Astrocyte (in vitro differentiated cells and primary cell): ENCODE data around the gene ARHGAP12. TPM values are rescaled to one million over a fixed set of nuclear protein-coding genes. Genes with fewer than 3 reads are reported as not detected.

Experiments
- DNase-seq: peaks from one replicate; pipeline ENCODE4 v3.0.0-alpha.2; 2010; ENCODE audit warnings: low read depth
- FAIRE-seq: peaks from 2 replicates; lab custom pipeline; 2011; peaks lifted over from hg19 to GRCh38; lab: Jason Lieb, UNC
- H2AFZ ChIP-seq: 2 replicates; pipeline ENCODE4 v1.6.0; 2012; ENCODE audit warnings: low read depth, low read length, inconsistent platforms
- H3K27ac ChIP-seq: 2 replicates; pipeline ENCODE4 v1.5.1; 2011; ENCODE audit warnings: low read depth, low read length, inconsistent platforms
- H3K27me3 ChIP-seq: 2 replicates; pipeline ENCODE4 v1.6.0; 2011; ENCODE audit warnings: low read length, inconsistent platforms; ENCODE audit not compliant: insufficient read depth
- H3K36me3 ChIP-seq: 2 replicates; pipeline ENCODE4 v1.5.1; 2011; ENCODE audit warnings: low read length, inconsistent platforms; ENCODE audit not compliant: insufficient read depth
- H3K4me1 ChIP-seq: 2 replicates; pipeline ENCODE4 v1.5.1; 2011; ENCODE audit warnings: low read length, inconsistent platforms; ENCODE audit not compliant: insufficient read depth
- H3K4me2 ChIP-seq: 2 replicates; pipeline ENCODE4 v1.6.0; 2012; ENCODE audit warnings: low read length, inconsistent platforms
- H3K4me3 ChIP-seq: 2 replicates; pipeline ENCODE4 v1.5.1; 2011; ENCODE audit warnings: low read depth, mild to moderate bottlenecking, low read length, inconsistent platforms; ENCODE audit not compliant: insufficient read depth
- H3K79me2 ChIP-seq: 2 replicates; pipeline ENCODE4 v1.6.0; 2012; ENCODE audit warnings: mild to moderate bottlenecking, low read length, inconsistent platforms; ENCODE audit not compliant: insufficient read depth
- H3K9ac ChIP-seq: 2 replicates; pipeline ENCODE4 v1.6.0; 2012; ENCODE audit warnings: mild to moderate bottlenecking, low read length, inconsistent platforms
- H3K9me3 ChIP-seq: 2 replicates; pipeline ENCODE4 v1.5.1; 2012; ENCODE audit warnings: low read depth, mild to moderate bottlenecking, low read length, inconsistent platforms; ENCODE audit not compliant: insufficient read depth
- H4K20me1 ChIP-seq: 2 replicates; pipeline ENCODE4 v1.6.0; 2012; ENCODE audit warnings: low read length, inconsistent platforms; ENCODE audit not compliant: insufficient read depth
- H3K27ac Mint-ChIP-seq: one replicate; pipeline ENCODE4 v1.8.0; 2021; ENCODE audit warnings: mild to moderate bottlenecking, mixed read lengths; ENCODE audit not compliant: unreplicated experiment
- H3K27me3 Mint-ChIP-seq: one replicate; pipeline ENCODE4 v1.8.0; 2021; ENCODE audit warnings: low read depth, mixed read lengths; ENCODE audit not compliant: unreplicated experiment
- H3K36me3 Mint-ChIP-seq: one replicate; pipeline ENCODE4 v1.8.0; 2021; ENCODE audit warnings: low read depth, mixed read lengths; ENCODE audit not compliant: unreplicated experiment
- H3K4me1 Mint-ChIP-seq: one replicate; pipeline ENCODE4 v1.8.0; 2021; ENCODE audit warnings: low read depth, mixed read lengths; ENCODE audit not compliant: unreplicated experiment
- H3K4me3 Mint-ChIP-seq: one replicate; pipeline ENCODE4 v1.8.0; 2021; ENCODE audit warnings: mild to moderate bottlenecking, moderate library complexity, mixed read lengths; ENCODE audit not compliant: unreplicated experiment
- H3K9me3 Mint-ChIP-seq: one replicate; pipeline ENCODE4 v1.8.0; 2021; ENCODE audit warnings: mild to moderate bottlenecking, mixed read lengths; ENCODE audit not compliant: unreplicated experiment
- EZH2 ChIP-seq: IDR thresholded peaks from 2 replicates; pipeline ENCODE4 v1.6.1; 2012; ENCODE audit warnings: mild to moderate bottlenecking, low read length, inconsistent platforms; ENCODE audit not compliant: insufficient read depth
- total RNA-seq: library from RNA; stranded (reverse); gene quantifications from 2 replicates; pipeline ENCODE4 v1.2.1, GENCODE V29; 2021
- TF ChIP-seq, protein P1 (sequence below): IDR thresholded peaks from 2 replicates; pipeline ENCODE4 v1.5.1; 2011; ENCODE audit warnings: low read depth, mild to moderate bottlenecking, inconsistent platforms, low read length, moderate library complexity; ENCODE audit not compliant: insufficient read depth

ARHGAP12 gene
- total RNA-seq, 1 donor from 2014 or later, result 24.9 TPM

- no peak overlapping the region for H2AFZ ChIP-seq
- peak overlapping the region; percentile 88 for H3K27ac ChIP-seq
- DNase-seq, result peak; percentile 94
- H3K9me3 ChIP-seq, result no peaks in the 10 kb centered on the region
- H4K20me1 ChIP-seq, result no peaks in the 10 kb centered on the region
- H3K79me2 ChIP-seq, result no peaks in the 10 kb centered on the region
- peak; percentile 63 for FAIRE-seq
- peak overlapping the region; percentile 53 for H3K9ac ChIP-seq
- no peaks in the 10 kb centered on the region for H3K27me3 ChIP-seq
- H3K4me3 ChIP-seq, result peak overlapping the region; percentile 28
- H3K9me3 Mint-ChIP-seq, result no peaks in the 10 kb centered on the region
- H3K4me1 ChIP-seq, result peaks cover 30% of the 10 kb centered on the region
- H3K4me3 Mint-ChIP-seq, result peak overlapping the region; percentile 57
- peaks cover 33% of the 10 kb centered on the region for H3K4me1 Mint-ChIP-seq
- H3K4me2 ChIP-seq, result peak overlapping the region; percentile 79
- H3K27ac Mint-ChIP-seq, result peak overlapping the region; percentile 97
- no peaks in the 10 kb centered on the region for H3K36me3 Mint-ChIP-seq
- no peak for TF ChIP-seq EZH2
- TF ChIP-seq, protein P1, sequence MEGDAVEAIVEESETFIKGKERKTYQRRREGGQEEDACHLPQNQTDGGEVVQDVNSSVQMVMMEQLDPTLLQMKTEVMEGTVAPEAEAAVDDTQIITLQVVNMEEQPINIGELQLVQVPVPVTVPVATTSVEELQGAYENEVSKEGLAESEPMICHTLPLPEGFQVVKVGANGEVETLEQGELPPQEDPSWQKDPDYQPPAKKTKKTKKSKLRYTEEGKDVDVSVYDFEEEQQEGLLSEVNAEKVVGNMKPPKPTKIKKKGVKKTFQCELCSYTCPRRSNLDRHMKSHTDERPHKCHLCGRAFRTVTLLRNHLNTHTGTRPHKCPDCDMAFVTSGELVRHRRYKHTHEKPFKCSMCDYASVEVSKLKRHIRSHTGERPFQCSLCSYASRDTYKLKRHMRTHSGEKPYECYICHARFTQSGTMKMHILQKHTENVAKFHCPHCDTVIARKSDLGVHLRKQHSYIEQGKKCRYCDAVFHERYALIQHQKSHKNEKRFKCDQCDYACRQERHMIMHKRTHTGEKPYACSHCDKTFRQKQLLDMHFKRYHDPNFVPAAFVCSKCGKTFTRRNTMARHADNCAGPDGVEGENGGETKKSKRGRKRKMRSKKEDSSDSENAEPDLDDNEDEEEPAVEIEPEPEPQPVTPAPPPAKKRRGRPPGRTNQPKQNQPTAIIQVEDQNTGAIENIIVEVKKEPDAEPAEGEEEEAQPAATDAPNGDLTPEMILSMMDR, result no peak
- no peaks in the 10 kb centered on the region for H3K27me3 Mint-ChIP-seq
- no peaks in the 10 kb centered on the region for H3K36me3 ChIP-seq
Observed at GRCh38 chr10:31940839-31941653, 12.4 kb upstream of the ARHGAP12 start.

DNA sequence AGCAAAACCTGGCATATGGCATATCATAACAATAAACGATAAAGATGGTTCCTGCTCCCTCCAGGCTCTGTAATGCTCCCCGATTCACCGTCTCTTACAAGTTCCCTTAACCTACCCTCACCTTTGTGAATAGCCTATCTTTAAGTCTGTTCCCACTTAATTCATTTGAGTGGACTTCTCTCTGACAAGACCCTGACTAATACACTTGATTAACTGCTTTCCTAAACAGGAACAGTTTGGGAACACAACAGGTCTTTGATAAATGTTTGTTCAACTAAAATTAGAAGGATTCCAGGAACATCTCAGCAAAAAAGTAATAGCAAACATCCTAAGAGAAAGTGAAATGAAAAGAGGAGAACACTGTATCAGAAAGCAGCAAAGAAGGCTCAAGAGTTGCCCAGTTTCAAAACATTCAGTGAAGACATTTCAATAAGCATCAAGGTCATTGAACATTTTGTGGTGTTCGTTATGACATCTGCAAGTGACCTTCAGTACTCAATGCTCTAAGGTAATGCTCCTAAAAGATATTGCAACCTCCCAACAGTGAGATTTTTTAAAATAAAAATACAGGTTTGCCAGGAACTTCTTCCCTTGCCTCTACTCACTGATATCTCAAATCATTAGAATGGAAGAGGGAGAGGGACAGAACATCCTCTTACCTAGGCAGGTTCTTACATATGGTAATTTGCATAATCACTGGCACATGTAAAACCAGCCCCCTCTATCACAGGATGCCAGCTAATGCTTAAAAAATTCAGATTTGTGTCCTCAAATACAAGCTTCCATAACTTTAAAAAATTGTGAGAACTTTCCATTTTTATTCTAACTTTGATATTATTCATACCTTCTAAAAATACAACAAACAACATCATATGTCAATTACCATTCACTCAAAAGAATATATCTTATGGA lies 11.4 kb upstream of the ARHGAP12 start:
- H3K36me3 ChIP-seq, result no peaks in the 10 kb centered on the region
- no peaks in the 10 kb centered on the region for H3K27me3 Mint-ChIP-seq
- no peak for TF ChIP-seq EZH2
- TF ChIP-seq, protein P1, result no peak
- H3K4me2 ChIP-seq, result peak overlapping the region; percentile 79
- no peaks in the 10 kb centered on the region for H3K9me3 Mint-ChIP-seq
- H3K36me3 Mint-ChIP-seq, result no peaks in the 10 kb centered on the region
- H3K4me3 Mint-ChIP-seq, result no peak overlapping the region
- peak; percentile 13 for FAIRE-seq
- H3K9ac ChIP-seq, result peak overlapping the region; percentile 40
- no peak for DNase-seq
- no peaks in the 10 kb centered on the region for H3K27me3 ChIP-seq
- H3K4me1 Mint-ChIP-seq, result peaks cover 30% of the 10 kb centered on the region
- no peaks in the 10 kb centered on the region for H4K20me1 ChIP-seq
- no peaks in the 10 kb centered on the region for H3K79me2 ChIP-seq
- H3K9me3 ChIP-seq, result no peaks in the 10 kb centered on the region
- peak overlapping the region; percentile 28 for H3K4me3 ChIP-seq
- H3K27ac Mint-ChIP-seq, result peak overlapping the region; percentile 97
- H3K4me1 ChIP-seq, result peaks cover 30% of the 10 kb centered on the region
- peak overlapping the region; percentile 88 for H3K27ac ChIP-seq
- peak overlapping the region; percentile 1 for H2AFZ ChIP-seq
